NCI-H2227 (cell line): ENCODE data around the gene CRADD.

Source experiments
- DNase-seq: peaks from one replicate; lab custom pipeline; 2025; ENCODE audit not compliant: unreplicated experiment; lab: John Stamatoyannopoulos, UW

Gene CRADD

DNA sequence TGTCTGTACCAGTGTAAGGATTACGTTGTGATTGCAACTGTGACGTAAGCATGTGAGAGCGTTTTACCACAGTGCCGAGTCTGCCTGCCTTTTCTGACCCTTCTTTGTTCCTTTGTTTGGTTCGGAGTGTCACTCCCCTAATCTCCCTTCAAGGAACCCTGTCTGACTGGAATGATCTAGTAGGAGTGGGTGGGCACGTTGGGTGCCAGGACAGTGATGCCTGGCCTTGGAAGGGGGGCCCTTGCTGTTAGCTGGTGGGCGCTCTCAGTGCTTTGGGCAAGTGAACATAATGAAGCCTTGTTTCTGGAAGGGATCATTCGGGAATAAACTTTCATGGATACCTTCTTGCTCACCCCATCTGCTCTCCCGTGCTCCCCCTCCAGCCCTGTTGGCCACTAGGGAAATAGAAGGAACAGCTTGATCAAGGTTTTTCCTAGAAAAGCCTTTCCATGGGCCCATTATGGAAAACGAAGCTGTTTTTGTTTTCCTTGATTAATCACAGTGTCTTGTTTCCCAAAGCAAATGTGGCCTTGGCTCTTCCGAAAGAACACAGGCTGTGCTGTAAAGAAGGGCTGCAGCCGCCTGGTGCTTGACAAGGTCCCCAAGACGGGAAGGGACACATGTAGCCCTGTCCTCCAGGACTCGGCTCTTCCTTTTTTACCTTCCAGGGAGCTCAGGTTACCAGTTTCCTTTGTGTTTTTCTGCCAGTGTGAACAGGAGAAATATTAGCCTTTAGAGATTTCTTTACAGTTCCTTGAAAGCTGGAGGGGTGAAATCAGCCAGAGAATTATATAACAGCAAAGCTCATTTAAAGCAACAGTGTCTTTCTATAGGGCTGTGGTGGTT is 215.5 kb downstream of the CRADD start:
- DNase-seq = peak; percentile 39

DNA sequence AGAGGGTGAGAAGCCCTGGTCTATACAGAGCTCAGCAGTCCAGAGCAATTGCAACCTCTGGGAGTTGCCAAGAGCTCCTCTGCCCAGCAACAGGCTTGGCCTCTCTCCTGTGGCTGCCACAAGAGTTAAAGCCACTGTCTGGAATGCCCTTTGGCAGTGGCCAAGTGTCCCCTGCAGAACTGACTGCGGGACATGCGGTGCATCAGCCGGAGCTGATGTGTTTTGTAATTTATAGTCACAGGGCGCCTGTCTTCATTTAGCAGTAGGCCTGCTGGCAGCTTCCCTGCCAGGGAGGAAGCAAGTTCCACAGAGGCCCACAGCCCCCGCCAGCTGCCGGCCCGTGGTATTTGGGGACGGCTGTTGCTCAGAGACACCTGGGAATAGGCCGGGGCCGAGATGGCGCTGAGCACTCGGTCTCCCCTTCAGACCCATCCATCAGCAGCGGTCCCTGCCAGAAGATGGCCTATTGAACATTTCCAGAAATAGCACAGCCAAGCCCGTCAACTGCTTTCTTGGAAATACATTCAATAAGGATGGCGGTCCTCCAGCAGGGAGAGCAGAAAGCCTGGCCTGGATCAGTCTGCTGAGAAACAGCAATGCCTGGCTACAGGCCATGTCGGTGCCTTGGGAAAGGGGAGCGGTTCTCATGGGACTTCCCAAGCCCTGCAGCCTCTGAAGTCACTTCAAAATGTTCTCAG is 217.4 kb downstream of the CRADD start:
- peak; percentile 37 for DNase-seq

DNA sequence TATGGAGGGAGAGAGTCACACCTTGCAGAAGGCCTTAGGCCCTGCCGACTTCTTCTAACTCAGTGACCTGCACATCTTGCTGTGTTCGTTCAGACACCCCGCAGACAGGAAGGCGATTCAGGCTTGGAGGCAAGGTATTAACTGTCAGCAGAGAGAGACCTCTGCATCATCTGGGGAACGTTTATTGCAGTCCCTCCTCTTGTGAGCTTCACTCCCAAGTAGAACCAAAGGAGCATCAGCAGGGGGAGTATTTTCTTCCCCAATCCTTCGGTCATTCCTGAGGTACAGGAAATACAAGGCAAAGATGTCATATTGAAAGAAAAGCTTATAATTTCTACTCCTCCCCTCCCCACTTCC is 217.9 kb downstream of the CRADD start:
- DNase-seq = peak; percentile 37

DNA sequence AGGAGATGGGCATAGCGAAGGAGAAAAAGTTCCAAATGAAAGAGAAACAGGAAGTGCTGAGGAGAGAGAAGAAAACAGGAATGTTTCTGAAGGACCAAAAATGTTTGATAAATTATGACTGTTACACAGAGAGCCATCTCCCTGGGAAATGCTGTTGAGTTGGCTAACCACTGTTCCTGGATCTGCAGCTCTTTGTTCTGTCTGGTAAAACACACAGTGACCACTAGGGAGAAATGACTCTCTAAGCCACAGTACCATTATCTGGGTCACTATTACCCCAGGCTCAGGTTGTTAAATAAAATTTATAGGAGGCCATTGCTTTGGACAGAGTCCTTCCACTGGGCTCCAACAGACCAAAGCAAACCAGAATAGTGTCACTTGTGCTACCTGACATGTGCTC is 219.3 kb downstream of the CRADD start:
- DNase-seq = no peak

DNA sequence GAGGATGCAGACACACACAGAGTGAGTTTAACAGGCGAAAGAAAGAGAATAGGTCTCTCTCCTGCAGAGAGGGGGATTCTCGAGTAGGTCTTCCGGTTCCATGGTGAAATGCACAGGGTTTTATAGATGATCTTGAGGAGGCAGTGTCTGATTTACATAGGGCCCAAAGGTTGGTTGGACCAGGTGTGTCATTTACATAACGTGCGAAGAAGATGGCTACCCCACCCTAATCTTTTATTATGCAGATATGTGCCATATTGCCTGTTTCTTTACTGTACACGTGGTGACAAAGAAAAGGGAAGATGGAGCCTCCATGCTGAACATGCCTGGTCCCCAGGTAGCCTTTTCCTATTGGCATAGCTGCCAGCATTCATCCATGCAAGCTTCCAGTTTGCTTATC is 219.8 kb downstream of the CRADD start:
- DNase-seq = no peak

DNA sequence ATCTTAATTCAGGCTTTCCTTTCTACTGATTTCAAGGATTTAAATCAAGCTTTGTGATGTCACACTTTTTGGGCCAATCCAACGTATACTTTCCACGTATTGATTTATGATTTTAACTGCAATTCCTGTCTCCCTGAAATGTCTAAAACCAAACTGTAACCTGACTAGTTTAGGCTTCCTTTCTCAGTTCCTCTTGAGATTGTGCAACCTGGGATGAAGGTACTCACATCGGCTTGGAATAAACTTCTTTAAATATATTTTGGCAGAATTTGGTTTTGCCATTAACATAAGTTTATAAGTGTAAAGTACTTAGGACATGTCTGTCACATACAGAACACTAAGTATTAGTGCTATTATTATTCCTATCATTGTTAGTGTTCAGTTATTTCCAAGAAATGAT is 224.6 kb downstream of the CRADD start:
- DNase-seq = no peak

DNA sequence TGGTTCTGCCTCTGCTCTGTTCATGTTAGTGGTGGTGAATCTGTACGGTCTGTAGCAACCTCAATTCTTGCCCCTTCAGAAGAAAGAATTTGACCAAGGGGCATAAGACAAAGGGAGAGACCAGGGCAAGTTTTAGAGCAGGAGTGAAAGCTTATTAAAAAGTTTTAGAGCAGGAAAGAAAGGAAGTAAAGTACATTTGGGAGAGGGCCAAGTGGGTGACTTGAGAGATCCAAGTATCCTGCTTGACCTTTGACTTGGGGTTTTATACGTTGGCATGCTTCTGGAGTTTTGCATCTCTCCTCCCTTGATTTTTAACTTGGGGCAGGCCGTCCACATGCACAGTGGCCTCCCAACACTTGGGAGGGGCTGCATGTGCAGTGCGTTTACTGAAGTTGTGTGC is 225.0 kb downstream of the CRADD start:
- no peak for DNase-seq

DNA sequence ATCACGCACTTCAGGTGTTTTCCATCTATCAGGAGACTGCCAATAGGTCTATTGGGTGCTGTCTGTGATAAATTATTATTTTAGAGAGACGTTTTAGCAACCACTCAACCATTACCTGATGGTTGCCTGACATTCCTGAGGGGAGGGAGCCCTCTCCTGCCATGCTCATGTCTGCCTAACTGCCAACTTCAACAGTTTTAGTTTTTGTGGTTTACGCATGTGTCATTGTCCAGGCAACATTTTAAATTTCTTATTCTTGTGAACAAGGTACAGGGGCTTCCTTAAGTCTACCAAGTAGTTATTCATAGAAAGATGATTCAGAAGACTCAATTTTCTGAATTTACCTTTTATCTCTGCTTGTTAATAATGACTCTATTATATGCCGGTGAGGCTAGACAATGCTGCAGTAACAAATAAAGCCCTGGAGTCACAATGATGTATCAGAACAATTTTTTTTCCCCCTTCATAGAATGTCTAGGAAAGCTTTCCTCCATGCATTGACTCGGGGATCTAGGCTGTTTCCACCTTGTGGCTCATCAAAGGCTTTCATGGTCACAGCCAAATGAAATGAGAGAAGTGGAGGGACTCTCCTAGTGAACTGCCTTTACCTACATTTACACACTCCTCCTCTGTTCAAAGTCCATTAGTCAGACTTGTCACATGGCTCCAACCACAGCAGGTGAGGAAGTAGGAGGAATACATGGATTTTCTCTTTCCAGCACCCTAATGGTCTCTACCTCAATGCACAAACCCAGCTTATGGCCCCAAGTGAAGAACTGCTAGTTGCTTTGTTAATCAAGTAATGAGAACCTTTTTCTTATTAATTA is 225.8 kb downstream of the CRADD start:
- DNase-seq = no peak

DNA sequence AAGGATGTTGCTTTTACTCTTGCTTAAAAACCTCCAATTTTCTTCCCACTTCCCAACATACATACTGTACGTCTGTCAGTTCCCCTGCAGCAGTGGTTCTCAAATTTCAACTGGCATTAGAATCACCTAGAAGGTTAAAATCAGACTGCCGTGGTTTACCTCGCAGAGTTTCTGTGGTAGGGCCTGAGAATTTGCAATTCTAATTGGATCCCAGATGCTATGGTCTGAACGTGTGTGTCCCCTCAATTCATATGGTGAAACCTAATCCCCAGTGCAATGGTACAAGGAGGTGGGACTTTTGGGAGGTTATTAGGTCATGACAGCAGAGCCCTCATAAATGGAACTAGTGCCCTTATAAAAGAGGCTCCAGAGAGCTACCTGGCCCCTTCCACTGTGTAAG is 226.9 kb downstream of the CRADD start:
- no peak for DNase-seq

DNA sequence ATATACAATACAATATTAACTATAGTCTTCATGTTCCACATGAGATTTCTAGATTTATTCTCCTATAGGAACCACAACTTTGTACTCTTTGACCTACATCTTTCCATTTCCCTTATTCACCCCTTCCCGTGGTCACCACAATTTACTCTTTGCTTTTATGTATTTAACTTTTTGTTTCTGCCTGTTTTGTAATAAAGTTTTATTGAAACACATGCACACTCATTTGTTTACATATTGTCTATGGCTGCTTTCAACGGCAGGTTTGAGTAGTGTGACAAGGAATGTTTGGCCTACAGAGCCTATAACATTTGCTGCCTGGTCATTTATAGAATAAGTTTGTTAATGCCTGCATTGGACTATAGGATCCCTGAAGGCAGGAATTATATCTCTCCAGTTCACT is 231.1 kb downstream of the CRADD start:
- no peak for DNase-seq

DNA sequence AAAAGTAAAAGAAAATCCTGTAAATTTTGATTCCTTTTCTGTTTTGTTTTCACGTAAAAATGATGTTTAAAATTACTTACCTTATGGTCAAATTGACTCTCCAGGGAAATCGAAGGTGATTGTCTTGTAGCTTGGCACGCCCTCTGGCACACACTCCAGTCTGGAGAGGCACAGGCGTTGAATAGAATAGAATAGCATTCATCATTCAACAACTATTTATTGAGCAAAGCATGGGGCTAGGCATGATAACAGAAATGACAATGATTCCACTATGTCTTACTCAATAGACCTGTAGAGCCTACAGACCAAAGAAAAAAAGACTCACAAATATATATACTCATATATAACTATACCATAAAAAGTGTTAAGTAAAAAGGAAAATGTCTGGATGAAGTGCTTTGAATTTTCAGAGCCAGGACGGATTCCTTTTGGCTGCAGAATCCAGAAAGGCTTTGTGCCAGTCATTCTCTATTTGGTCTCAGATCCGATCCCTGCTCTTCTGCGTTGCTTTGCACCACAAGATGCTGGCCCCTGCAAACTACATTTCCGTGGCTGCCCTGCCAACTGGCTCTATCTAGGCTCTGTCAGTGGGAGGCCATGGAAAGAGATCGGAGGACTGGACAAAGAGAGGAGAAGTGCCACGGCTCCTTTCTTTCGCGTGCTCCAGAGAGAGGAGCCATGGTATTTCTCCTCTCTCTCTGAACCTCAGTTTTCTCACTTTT is 231.8 kb downstream of the CRADD start:
- peak; percentile 45 for DNase-seq

DNA sequence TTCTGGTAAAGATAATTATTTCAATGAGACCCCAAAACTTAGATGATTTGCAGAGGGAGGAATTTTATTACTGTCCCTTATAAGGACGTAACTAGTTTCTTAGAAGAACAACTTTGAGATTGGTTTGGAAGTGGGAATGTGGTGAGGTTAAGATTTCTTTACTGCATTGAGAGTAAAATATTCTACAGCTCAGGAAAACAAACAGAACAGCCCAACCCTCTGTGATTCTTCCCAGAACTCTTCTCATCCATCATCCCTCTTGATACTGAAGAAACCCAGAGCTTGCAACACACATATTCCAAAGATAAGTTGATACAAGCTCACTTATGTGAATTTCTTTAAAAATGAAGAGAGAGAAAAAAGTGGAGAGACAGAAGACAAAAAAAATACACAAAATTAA is 234.2 kb downstream of the CRADD start:
- DNase-seq = no peak

DNA sequence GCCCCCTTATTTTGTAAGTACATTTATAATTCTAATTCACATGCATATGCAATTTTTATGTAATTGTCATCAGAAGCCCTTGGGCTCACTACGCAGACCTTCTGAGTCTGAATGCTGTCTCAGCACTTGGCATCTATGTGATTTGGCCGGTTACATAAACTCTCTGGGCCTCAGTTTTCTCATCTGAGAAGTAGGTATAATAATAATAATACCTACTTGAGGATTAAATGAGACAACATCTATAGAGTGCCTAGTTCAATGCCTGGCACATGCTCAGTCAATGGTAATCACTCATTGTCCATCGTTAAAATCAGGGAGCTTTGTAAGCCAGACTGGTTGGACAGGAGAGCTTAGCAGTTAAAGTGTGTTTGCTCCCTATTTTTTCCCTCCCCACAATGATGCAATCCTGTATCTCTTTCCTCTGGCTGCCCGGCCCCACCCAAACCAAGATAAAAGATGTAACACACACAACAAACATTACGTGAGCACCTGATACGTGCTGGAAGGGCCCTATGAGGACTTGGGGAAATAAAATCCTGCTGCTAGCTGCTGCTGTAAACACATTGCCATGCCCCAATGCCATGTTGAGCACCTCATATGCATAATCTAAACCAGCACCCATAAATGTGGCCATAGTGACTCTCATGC is 235.0 kb downstream of the CRADD start:
- DNase-seq = no peak

DNA sequence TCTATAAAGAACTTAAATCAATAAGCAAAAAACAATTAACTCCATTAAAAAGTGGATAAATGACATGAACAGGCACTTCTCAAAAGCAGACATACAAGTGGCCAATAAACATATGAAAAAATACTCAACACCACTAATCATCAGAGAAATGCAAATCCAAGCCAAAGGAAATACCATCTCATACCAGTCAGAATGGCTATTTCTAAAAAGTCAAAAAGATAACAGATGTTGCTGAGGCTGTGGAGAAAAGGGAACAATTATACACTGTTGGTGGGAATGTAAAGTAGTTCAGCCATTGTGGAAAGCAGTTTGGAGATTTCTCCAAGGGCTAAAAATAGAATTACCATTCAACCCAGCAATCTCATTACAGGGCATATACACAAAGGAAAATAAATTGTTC is 236.7 kb downstream of the CRADD start:
- no peak for DNase-seq

DNA sequence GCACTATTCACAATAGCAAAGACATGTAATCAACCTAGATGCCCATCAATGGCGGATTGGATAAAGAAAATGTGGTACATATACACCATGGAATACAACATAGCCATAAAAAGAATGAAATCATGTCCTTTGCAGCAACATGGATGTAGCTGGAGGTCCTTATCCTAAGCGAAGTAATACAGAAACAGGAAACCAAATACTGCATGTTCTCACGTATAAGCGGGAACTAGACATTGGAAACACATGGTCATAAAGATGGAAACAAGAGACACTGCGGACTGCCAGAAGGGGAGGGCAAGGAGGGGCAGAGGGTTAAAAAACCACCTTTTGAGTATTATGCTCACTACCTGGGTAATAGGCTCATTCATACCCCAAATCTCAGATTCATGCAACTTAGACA is 237.1 kb downstream of the CRADD start:
- no peak for DNase-seq

DNA sequence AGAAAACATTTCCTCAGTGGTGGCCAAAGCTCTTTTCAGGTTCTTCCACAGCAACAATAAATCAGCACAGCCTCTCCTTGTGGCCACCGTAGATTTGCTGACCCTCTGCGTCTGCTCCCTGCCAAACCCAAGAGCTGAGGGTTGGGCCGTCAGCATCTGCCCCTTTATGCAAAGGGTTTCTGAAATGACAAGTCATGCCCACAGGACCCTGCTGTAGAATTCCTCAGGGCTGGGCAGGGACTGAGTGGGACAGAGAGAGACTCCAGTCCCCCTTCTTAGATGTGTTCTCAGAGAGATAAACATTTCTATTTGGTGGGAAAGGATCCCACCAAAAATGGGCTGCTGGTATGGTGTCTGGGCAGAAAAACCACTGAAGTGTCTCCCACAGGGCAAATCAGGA is 238.2 kb downstream of the CRADD start:
- no peak for DNase-seq

DNA sequence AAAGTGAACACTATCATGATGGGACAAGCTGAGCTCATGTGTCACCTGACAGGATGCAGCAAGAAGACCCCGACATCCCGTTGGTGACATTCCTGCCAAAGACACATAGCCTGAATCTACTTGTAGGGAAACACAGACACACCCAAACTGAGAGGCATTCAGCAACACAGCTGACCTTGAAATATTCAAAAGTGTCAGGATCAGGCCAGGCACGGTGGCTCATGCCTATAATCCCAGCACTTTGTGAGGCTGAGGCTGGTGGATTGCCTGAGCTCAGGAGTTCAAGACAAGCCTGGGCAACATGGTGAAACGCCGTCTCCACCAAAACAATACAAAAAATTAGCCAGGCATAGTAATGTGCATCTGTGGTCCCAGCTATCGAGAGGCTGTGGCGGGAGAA is 239.2 kb downstream of the CRADD start:
- DNase-seq = no peak

DNA sequence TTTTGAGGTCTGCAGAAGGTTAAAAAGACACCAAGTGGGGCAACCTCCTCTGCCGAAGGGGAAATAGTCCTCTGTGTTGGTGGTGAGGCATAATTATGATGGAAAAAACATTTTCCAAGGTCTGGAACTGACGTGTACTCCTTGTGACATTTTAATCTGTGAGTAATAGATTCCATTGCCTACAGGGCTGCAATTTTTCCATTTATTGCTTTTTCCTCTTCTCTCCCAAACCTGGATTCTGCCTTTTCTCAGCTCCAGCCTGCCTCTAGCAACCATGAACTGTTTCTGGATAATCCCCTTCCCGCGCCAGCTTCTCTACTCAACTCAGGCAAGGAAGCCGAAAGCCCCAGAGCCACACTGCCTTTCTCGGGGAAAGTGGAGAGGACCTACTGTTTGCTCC is 241.1 kb downstream of the CRADD start:
- DNase-seq = no peak

DNA sequence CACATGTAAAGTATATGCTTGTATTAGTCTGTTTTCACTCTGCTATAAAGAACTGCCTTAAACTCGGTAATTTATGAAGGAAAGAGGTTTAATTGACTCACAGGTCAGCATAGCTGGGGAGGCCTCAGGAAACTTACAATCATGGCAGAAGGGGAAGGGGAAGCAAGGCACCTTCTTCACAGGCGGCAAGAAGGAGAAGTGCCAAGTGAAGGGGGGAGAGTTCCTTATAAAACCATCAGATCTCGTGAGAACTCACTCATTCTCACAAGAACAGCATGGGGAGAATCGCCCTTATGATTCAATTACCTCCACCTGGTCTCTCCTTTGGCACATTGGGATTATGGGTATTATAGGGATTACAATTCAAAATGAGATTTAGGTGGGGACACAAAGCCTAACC is 241.7 kb downstream of the CRADD start:
- DNase-seq = no peak

DNA sequence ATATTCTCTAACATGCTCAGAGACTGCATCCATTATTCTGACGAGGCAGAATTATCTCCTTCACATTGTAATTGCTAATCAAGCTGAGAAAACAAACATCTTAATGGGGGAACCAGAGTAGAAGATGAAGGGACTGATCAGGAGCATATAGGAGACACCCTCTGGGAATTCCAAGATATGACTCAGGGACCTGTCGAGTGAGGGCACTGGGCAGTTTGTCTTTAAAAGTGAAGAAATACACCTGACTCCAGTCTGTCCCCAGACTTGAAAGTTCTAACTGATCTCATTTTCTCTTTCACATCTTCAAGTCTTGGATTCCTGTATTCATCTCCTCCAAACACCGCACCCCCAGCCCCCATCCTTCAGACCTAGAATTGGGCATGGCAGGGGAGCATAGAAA is 244.3 kb downstream of the CRADD start:
- no peak for DNase-seq

DNA sequence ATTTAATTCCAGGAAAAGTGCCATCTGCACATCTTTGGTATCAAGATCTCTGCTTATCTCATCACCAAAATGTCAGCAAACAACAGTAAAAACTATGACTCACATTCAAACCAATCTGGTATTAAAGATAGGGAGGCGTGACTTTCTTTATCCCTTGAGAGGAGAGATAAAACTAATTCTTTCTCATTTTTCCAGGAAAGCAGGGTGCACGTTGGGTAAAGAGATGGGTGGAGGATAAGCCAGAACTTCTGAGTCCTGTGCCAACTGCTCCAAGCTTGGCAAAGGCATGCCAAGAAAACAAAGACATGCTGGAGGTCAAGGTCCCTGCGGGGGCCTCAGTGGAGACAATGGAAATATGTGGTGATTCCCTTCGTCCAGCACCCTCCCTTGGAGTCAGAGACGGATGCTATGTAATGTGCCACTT is 245.4 kb downstream of the CRADD start:
- no peak for DNase-seq
